HEK293 (cell line): ENCODE results near the gene OPRM1.
A peak's percentile ranks its signal among the peaks of the same experiment; 100 is the strongest.

Experiments used
- CTCF ChIA-PET: fragments of 350-600 bp; formaldehyde crosslinking; extraction: SDS; loops from one replicate; lab custom pipeline; 2021; ENCODE audit warnings: antibody characterized with exemption; lab: Yijun Ruan, JAX
- POLR2A ChIA-PET: fragments of 300-600 bp; formaldehyde crosslinking; extraction: SDS; loops from one replicate; lab custom pipeline; 2020; ENCODE audit warnings: antibody characterized with exemption, inconsistent platforms; lab: Yijun Ruan, JAX
- H3K27ac ChIP-seq: fragments of 200-500 bp; sonication (Bioruptor generic); 2 replicates; pipeline ENCODE4 v1.5.1; 2014; ENCODE audit warnings: low read depth, low read length, control low read depth, inconsistent platforms; ENCODE audit errors: extremely low read depth
- H3K36me3 ChIP-seq, 2 experiments: fragments of 200-500 bp in 1 of 2; sonication (Bioruptor generic) in 1 of 2; 1 replicate in 1 of 2; 2 replicates in 1 of 2; pipeline ENCODE4 v1.5.1; 2014 to 2017; ENCODE audit warnings: inconsistent platforms in 2 of 2, low read length in 2 of 2; ENCODE audit not compliant: control insufficient read depth in 2 of 2, insufficient read depth in 1 of 2
- H3K4me1 ChIP-seq: fragments of 200-500 bp; sonication (Bioruptor generic); 2 replicates; pipeline ENCODE4 v1.5.1; 2014; ENCODE audit warnings: mild to moderate bottlenecking, low read length, inconsistent platforms; ENCODE audit not compliant: control insufficient read depth, insufficient read depth
- H3K4me3 ChIP-seq: 2 replicates; pipeline ENCODE4 v1.5.1; 2011; ENCODE audit warnings: low read depth, mild to moderate bottlenecking, control low read depth, low read length, moderate library complexity
- H3K9me3 ChIP-seq: fragments of 200-500 bp; sonication (Bioruptor generic); 2 replicates; pipeline ENCODE4 v1.5.1; 2014; ENCODE audit warnings: low read depth, low read length, inconsistent platforms; ENCODE audit not compliant: control insufficient read depth, insufficient read depth
- EGR2 ChIP-seq: fragments of 450-650 bp; formaldehyde crosslinking; IDR thresholded peaks from 2 replicates; pipeline ENCODE4 v1.5.1; 2016; ENCODE audit warnings: low read depth, missing biosample characterization, missing genetic modification characterization
- GLIS1 ChIP-seq: fragments of 450-650 bp; formaldehyde crosslinking; IDR thresholded peaks from 2 replicates; pipeline ENCODE4 v1.5.1; 2016; ENCODE audit warnings: missing biosample characterization, missing genetic modification characterization
- HOXA7 ChIP-seq: sonication (generic); formaldehyde crosslinking; IDR thresholded peaks from 2 replicates; pipeline ENCODE4 v1.8.1; 2022; ENCODE audit warnings: missing genetic modification reagents, borderline replicate concordance
- IKZF3 ChIP-seq: fragments of 450-650 bp; IDR thresholded peaks from 2 replicates; pipeline ENCODE4 v1.5.0; 2018; ENCODE audit warnings: missing biosample characterization, mild to moderate bottlenecking, missing genetic modification characterization, moderate library complexity
- INSM2 ChIP-seq: fragments of 450-650 bp; formaldehyde crosslinking; IDR thresholded peaks from 2 replicates; pipeline ENCODE4 v1.5.1; 2016; ENCODE audit warnings: missing biosample characterization, missing genetic modification characterization
- SCRT2 ChIP-seq: fragments of 450-650 bp; formaldehyde crosslinking; IDR thresholded peaks from 2 replicates; pipeline ENCODE4 v1.5.1; 2016; ENCODE audit warnings: missing biosample characterization, missing genetic modification characterization
- SP7 ChIP-seq: fragments of 450-650 bp; formaldehyde crosslinking; IDR thresholded peaks from 2 replicates; pipeline ENCODE4 v1.5.1; 2016; ENCODE audit warnings: missing biosample characterization, missing genetic modification characterization
- TRIM28 ChIP-seq: IDR thresholded peaks from 2 replicates; pipeline ENCODE4 v1.6.1; 2011; ENCODE audit warnings: low read length, control low read depth, borderline replicate concordance
- ZBTB48 ChIP-seq: fragments of 450-650 bp; formaldehyde crosslinking; IDR thresholded peaks from 2 replicates; pipeline ENCODE4 v1.5.1; 2016; ENCODE audit warnings: missing biosample characterization, missing genetic modification characterization
- ZEB2 ChIP-seq: fragments of 450-650 bp; formaldehyde crosslinking; IDR thresholded peaks from 2 replicates; pipeline ENCODE4 v1.5.1; 2016; ENCODE audit warnings: missing biosample characterization, missing genetic modification characterization
- ZFHX2 ChIP-seq: fragments of 450-650 bp; formaldehyde crosslinking; conservative IDR thresholded peaks from 2 replicates; pipeline ENCODE4 v1.5.1; 2016; ENCODE audit warnings: missing biosample characterization, missing genetic modification characterization
- ZNF140 ChIP-seq: fragments of 450-650 bp; formaldehyde crosslinking; IDR thresholded peaks from 2 replicates; pipeline ENCODE4 v1.5.1; 2016; ENCODE audit warnings: missing biosample characterization, missing genetic modification characterization
- ZNF19 ChIP-seq: fragments of 450-650 bp; formaldehyde crosslinking; IDR thresholded peaks from 2 replicates; pipeline ENCODE4; 2016; ENCODE audit warnings: missing biosample characterization, missing genetic modification characterization, low read depth
- ZNF311 ChIP-seq: fragments of 450-650 bp; formaldehyde crosslinking; IDR thresholded peaks from 2 replicates; pipeline ENCODE4 v1.5.1; 2017; ENCODE audit warnings: missing biosample characterization, missing genetic modification characterization, borderline replicate concordance
- ZNF366 ChIP-seq: fragments of 450-650 bp; formaldehyde crosslinking; conservative IDR thresholded peaks from 2 replicates; pipeline ENCODE4 v1.5.1; 2016; ENCODE audit warnings: missing biosample characterization, missing genetic modification characterization
- ZNF785 ChIP-seq: fragments of 450-650 bp; formaldehyde crosslinking; IDR thresholded peaks from 2 replicates; pipeline ENCODE4 v1.5.1; 2016; ENCODE audit warnings: missing biosample characterization, missing genetic modification characterization
- ZNF837 ChIP-seq: fragments of 450-650 bp; formaldehyde crosslinking; IDR thresholded peaks from 2 replicates; pipeline ENCODE4 v1.5.1; 2016; ENCODE audit warnings: missing biosample characterization, missing genetic modification characterization
- ZSCAN16 ChIP-seq: fragments of 450-650 bp; formaldehyde crosslinking; IDR thresholded peaks from 2 replicates; pipeline ENCODE4 v1.5.1; 2016; ENCODE audit warnings: missing biosample characterization, missing genetic modification characterization
- TF ChIP-seq, protein P1 (sequence below): fragments of 450-650 bp; formaldehyde crosslinking; IDR thresholded peaks from 2 replicates; pipeline ENCODE4 v1.5.1; 2016; ENCODE audit warnings: missing biosample characterization, missing genetic modification characterization, low read depth
- TF ChIP-seq, protein P2 (sequence below): fragments of 450-650 bp; formaldehyde crosslinking; IDR thresholded peaks from 2 replicates; pipeline ENCODE4 v1.5.1; 2016; ENCODE audit warnings: missing biosample characterization, missing genetic modification characterization
- TF ChIP-seq, protein P3 (sequence below): fragments of 450-650 bp; formaldehyde crosslinking; IDR thresholded peaks from 2 replicates; pipeline ENCODE4 v1.5.1; 2016; ENCODE audit warnings: missing biosample characterization, missing genetic modification characterization
- TF ChIP-seq, protein P4 (sequence below): fragments of 450-650 bp; formaldehyde crosslinking; IDR thresholded peaks from 2 replicates; pipeline ENCODE4 v1.5.1; 2016; ENCODE audit warnings: missing biosample characterization, missing genetic modification characterization

The OPRM1 gene

GRCh38 chr6:154243793-154244750, 205.0 kb downstream of the OPRM1 start:
- POLR2A ChIA-PET, result no interaction called here

GRCh38 chr6:154245506-154245905, 206.5 kb downstream of the OPRM1 start:
- CTCF ChIA-PET, result interaction anchor here (1.0 to 2.2 kb wide), 3 partner anchors 29 to 91 kb away, joined by 4 to 6 read pairs (median 4); no protein-coding TSS in a partner anchor
- TF ChIP-seq IKZF3 (tag by site-specific recombination), result no peak
- TF ChIP-seq ZNF140 (tag by site-specific recombination), result no peak
- no peak for TF ChIP-seq ZEB2
- TF ChIP-seq ZNF366 (tag by site-specific recombination), result no peak
- peaks cover 3% of the 10 kb centered on the region; the same call in 1 of the 2 replicates for H3K4me1 ChIP-seq
- POLR2A ChIA-PET, result no interaction called here
- no peak overlapping the region for H3K4me3 ChIP-seq
- H3K36me3 ChIP-seq, result no peaks in the 10 kb centered on the region
- no peaks in the 10 kb centered on the region for H3K9me3 ChIP-seq
- no peak overlapping the region for H3K27ac ChIP-seq

More at GRCh38 chr6:154243793-154244750, 205.0 kb downstream of the OPRM1 start:
- TF ChIP-seq SP7, result peak; percentile 82
- 0 out of 2 replicates have a peak, but pooled peaks have one; percentile 6 for TF ChIP-seq ZFHX2
- TF ChIP-seq SCRT2 (tag by site-specific recombination), result peak; percentile 48
- TF ChIP-seq, protein P1, sequence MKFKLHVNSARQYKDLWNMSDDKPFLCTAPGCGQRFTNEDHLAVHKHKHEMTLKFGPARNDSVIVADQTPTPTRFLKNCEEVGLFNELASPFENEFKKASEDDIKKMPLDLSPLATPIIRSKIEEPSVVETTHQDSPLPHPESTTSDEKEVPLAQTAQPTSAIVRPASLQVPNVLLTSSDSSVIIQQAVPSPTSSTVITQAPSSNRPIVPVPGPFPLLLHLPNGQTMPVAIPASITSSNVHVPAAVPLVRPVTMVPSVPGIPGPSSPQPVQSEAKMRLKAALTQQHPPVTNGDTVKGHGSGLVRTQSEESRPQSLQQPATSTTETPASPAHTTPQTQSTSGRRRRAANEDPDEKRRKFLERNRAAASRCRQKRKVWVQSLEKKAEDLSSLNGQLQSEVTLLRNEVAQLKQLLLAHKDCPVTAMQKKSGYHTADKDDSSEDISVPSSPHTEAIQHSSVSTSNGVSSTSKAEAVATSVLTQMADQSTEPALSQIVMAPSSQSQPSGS (tag by site-specific recombination), result no peak
- no peak for TF ChIP-seq ZBTB48 (tag by site-specific recombination)
- TF ChIP-seq ZNF19, result no peak
- no peak for TF ChIP-seq TRIM28
- CTCF ChIA-PET, result interaction anchor here (0.6 to 0.7 kb wide), 3 partner anchors 248 to 1235 kb away, joined by 3 read pairs; no protein-coding TSS in a partner anchor
- H3K27ac ChIP-seq, result no peak overlapping the region
- no peaks in the 10 kb centered on the region for H3K9me3 ChIP-seq
- peaks cover 3% of the 10 kb centered on the region; the same call in 1 of the 2 replicates for H3K4me1 ChIP-seq
- H3K36me3 ChIP-seq, result no peaks in the 10 kb centered on the region
- H3K4me3 ChIP-seq, result no peak overlapping the region

- Histone ChIP-seq H3K4me1 (peaks cover 3% of the 10 kb centered on the region; the same call in 1 of the 2 replicates), H3K9me3 (no peaks in the 10 kb centered on the region), H3K4me3 (peak overlapping the region; percentile 22; the same call in 1 of the 2 replicates), H3K27ac (no peak overlapping the region; the same call in 1 of the 2 replicates), H3K36me3 (no peaks in the 10 kb centered on the region)
- CTCF ChIA-PET, result interaction anchor here (0.5 to 2.2 kb wide), 3 partner anchors 28 to 484 kb away, joined by 3 to 7 read pairs (median 6); no protein-coding TSS in a partner anchor
- POLR2A ChIA-PET, result interaction anchor here (0.6 kb wide), 1 partner anchor 10 kb away, joined by 3 read pairs; no protein-coding TSS in a partner anchor
- no peak for TF ChIP-seq ZNF311
- no peak for TF ChIP-seq GLIS1 (tag by site-specific recombination)
- no peak for TF ChIP-seq ZNF837 (tag by site-specific recombination)
- TF ChIP-seq, protein P2, sequence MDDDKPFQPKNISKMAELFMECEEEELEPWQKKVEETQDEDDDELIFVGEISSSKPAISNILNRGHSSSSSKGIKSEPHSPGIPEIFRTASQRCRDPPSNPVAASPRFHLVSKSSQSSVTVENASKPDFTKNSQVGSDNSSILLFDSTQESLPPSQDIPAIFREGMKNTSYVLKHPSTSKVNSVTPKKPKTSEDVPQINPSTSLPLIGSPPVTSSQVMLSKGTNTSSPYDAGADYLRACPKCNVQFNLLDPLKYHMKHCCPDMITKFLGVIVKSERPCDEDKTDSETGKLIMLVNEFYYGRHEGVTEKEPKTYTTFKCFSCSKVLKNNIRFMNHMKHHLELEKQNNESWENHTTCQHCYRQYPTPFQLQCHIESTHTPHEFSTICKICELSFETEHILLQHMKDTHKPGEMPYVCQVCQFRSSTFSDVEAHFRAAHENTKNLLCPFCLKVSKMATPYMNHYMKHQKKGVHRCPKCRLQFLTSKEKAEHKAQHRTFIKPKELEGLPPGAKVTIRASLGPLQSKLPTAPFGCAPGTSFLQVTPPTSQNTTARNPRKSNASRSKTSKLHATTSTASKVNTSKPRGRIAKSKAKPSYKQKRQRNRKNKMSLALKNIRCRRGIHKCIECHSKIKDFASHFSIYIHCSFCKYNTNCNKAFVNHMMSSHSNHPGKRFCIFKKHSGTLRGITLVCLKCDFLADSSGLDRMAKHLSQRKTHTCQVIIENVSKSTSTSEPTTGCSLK (tag by site-specific recombination), result no peak
- no peak for TF ChIP-seq ZNF785 (tag by site-specific recombination)
- no peak for TF ChIP-seq HOXA7 (CRISPR knock-in tag)
- no peak for TF ChIP-seq ZSCAN16 (tag by site-specific recombination)
- TF ChIP-seq EGR2 (tag by site-specific recombination), result no peak
- TF ChIP-seq INSM2 (tag by site-specific recombination), result no peak
- TF ChIP-seq, protein P3, sequence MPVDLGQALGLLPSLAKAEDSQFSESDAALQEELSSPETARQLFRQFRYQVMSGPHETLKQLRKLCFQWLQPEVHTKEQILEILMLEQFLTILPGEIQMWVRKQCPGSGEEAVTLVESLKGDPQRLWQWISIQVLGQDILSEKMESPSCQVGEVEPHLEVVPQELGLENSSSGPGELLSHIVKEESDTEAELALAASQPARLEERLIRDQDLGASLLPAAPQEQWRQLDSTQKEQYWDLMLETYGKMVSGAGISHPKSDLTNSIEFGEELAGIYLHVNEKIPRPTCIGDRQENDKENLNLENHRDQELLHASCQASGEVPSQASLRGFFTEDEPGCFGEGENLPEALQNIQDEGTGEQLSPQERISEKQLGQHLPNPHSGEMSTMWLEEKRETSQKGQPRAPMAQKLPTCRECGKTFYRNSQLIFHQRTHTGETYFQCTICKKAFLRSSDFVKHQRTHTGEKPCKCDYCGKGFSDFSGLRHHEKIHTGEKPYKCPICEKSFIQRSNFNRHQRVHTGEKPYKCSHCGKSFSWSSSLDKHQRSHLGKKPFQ (tag by site-specific recombination), result no peak
- TF ChIP-seq, protein P4, sequence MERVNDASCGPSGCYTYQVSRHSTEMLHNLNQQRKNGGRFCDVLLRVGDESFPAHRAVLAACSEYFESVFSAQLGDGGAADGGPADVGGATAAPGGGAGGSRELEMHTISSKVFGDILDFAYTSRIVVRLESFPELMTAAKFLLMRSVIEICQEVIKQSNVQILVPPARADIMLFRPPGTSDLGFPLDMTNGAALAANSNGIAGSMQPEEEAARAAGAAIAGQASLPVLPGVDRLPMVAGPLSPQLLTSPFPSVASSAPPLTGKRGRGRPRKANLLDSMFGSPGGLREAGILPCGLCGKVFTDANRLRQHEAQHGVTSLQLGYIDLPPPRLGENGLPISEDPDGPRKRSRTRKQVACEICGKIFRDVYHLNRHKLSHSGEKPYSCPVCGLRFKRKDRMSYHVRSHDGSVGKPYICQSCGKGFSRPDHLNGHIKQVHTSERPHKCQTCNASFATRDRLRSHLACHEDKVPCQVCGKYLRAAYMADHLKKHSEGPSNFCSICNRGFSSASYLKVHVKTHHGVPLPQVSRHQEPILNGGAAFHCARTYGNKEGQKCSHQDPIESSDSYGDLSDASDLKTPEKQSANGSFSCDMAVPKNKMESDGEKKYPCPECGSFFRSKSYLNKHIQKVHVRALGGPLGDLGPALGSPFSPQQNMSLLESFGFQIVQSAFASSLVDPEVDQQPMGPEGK (tag by site-specific recombination), result no peak
Measured at GRCh38 chr6:154246723-154247118, 207.7 kb downstream of the OPRM1 start.
